PC-9 (cell line): ENCODE measurements around the gene FBXL17.

Experiments used
- EZH2 ChIP-seq: fragments of 200-600 bp; sonication (generic); IDR thresholded peaks from 2 replicates; pipeline ENCODE4 v1.8.0; 2017; ENCODE audit warnings: antibody characterized with exemption, low read depth
- TF ChIP-seq, protein P1 (sequence below): fragments of 200-600 bp; sonication (generic); conservative IDR thresholded peaks from 2 replicates; pipeline ENCODE4 v1.6.1; 2017; ENCODE audit warnings: mixed run types, antibody characterized with exemption, mild to moderate bottlenecking, moderate library complexity

DNA sequence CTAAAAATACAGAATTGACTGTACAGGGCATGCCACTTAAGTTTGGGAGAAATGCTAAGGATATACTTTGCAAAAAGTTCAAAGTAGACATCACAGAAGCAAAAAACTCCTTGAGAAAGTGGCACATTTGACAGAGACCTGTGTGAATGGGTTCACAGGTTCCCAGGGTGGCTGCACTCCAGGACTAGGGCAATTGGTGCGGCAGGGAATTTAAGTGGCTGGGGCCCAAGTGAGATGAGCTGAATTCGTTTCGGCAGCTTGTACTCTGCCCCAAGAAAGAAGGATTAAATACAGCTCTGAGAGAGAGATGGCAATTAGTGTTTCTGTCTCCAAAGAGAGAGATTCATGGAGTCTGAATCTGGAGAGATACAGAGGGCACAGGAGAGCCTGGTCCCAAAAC lies 280.1 kb downstream of the FBXL17 start:
- TF ChIP-seq, protein P1, sequence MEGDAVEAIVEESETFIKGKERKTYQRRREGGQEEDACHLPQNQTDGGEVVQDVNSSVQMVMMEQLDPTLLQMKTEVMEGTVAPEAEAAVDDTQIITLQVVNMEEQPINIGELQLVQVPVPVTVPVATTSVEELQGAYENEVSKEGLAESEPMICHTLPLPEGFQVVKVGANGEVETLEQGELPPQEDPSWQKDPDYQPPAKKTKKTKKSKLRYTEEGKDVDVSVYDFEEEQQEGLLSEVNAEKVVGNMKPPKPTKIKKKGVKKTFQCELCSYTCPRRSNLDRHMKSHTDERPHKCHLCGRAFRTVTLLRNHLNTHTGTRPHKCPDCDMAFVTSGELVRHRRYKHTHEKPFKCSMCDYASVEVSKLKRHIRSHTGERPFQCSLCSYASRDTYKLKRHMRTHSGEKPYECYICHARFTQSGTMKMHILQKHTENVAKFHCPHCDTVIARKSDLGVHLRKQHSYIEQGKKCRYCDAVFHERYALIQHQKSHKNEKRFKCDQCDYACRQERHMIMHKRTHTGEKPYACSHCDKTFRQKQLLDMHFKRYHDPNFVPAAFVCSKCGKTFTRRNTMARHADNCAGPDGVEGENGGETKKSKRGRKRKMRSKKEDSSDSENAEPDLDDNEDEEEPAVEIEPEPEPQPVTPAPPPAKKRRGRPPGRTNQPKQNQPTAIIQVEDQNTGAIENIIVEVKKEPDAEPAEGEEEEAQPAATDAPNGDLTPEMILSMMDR, result no peak
- TF ChIP-seq EZH2, result no peak
